MCF 10A (cell line): ENCODE measurements around the gene NAV1. TPM values are rescaled to one million over a fixed set of nuclear protein-coding genes. Genes with fewer than 3 reads are reported as not detected.

Source experiments
- BruUV-seq: library from RNA; stranded (reverse); fragments of 400-500 nt; replicated peaks from 2 replicates; lab custom pipeline; 2021; lab: Mats Ljungman, UMichigan
- CTCF ChIA-PET: fragments of 300-600 bp; sonication (Branson Sonifier 250); formaldehyde crosslinking; extraction: SDS; loops from one replicate; lab custom pipeline; 2021; ENCODE audit warnings: antibody characterized with exemption, inconsistent platforms; lab: Yijun Ruan, JAX
- POLR2A ChIA-PET: fragments of 300-600, 350-650 bp; sonication (Branson Sonifier 250); formaldehyde crosslinking; extraction: SDS; loops from one replicate; lab custom pipeline; 2020; ENCODE audit warnings: antibody characterized with exemption, inconsistent platforms; lab: Yijun Ruan, JAX
- DNase-seq: peaks from one replicate; pipeline ENCODE4 v3.0.0-alpha.2; 2018; ENCODE audit not compliant: unreplicated experiment
- H3K27ac Mint-ChIP-seq: one replicate; pipeline ENCODE4 v1.8.0; 2022; ENCODE audit warnings: mild to moderate bottlenecking, low read depth, mixed read lengths; ENCODE audit not compliant: unreplicated experiment
- H3K27me3 Mint-ChIP-seq: one replicate; pipeline ENCODE4 v1.8.0; 2022; ENCODE audit warnings: mixed read lengths; ENCODE audit not compliant: insufficient read depth, unreplicated experiment
- H3K36me3 Mint-ChIP-seq: one replicate; pipeline ENCODE4 v1.8.0; 2022; ENCODE audit warnings: mild to moderate bottlenecking, moderate library complexity, mixed read lengths; ENCODE audit not compliant: insufficient read depth, unreplicated experiment
- H3K4me1 Mint-ChIP-seq: one replicate; pipeline ENCODE4 v1.8.0; 2022; ENCODE audit warnings: mixed read lengths; ENCODE audit not compliant: insufficient read depth, unreplicated experiment
- H3K4me3 Mint-ChIP-seq: one replicate; pipeline ENCODE4 v1.8.0; 2022; ENCODE audit warnings: mild to moderate bottlenecking, moderate library complexity, mixed read lengths; ENCODE audit not compliant: unreplicated experiment
- H3K9me3 Mint-ChIP-seq: one replicate; pipeline ENCODE4 v1.8.0; 2022; ENCODE audit warnings: mixed read lengths; ENCODE audit not compliant: unreplicated experiment
- intact Hi-C: fragments of 100-400 bp; cut with micrococcal nuclease; formaldehyde crosslinking; loops from 2 replicates; pipeline ENCODE4 v1.14.1; 2022
- total RNA-seq: library from RNA; stranded (reverse); gene quantifications from 2 replicates; pipeline ENCODE4 v1.2.3, GENCODE V29; 2022
- TF ChIP-seq, protein P1 (sequence below): fragments of 200-600 bp; IDR thresholded peaks from one replicate; pipeline ENCODE4 v1.8.0; 2022; ENCODE audit warnings: antibody characterized with exemption, mild to moderate bottlenecking; ENCODE audit not compliant: unreplicated experiment

NAV1 gene
- total RNA-seq, 1 experiment from 2014 or later = 34.9 TPM

GRCh38 chr1:201551096-201551495 lies 12.2 kb downstream of the NAV1 start:
- ChIA-PET POLR2A (interaction anchor here (0.9 to 1.6 kb wide), 4 partner anchors 9 to 242 kb away, joined by 3 to 5 read pairs (median 3); no protein-coding TSS in a partner anchor), CTCF (interaction anchor here (0.6 to 3.0 kb wide), 14 partner anchors 9 to 242 kb away, joined by 3 to 21 read pairs (median 5); no protein-coding TSS in a partner anchor)
- intact Hi-C loops = no loop called here
- TF ChIP-seq, protein P1, sequence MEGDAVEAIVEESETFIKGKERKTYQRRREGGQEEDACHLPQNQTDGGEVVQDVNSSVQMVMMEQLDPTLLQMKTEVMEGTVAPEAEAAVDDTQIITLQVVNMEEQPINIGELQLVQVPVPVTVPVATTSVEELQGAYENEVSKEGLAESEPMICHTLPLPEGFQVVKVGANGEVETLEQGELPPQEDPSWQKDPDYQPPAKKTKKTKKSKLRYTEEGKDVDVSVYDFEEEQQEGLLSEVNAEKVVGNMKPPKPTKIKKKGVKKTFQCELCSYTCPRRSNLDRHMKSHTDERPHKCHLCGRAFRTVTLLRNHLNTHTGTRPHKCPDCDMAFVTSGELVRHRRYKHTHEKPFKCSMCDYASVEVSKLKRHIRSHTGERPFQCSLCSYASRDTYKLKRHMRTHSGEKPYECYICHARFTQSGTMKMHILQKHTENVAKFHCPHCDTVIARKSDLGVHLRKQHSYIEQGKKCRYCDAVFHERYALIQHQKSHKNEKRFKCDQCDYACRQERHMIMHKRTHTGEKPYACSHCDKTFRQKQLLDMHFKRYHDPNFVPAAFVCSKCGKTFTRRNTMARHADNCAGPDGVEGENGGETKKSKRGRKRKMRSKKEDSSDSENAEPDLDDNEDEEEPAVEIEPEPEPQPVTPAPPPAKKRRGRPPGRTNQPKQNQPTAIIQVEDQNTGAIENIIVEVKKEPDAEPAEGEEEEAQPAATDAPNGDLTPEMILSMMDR = no peak
- H3K4me1 Mint-ChIP-seq = no peaks in the 10 kb centered on the region
- no peaks in the 10 kb centered on the region for H3K36me3 Mint-ChIP-seq
- DNase-seq = no peak
- no TSS peak for BruUV-seq
- no peak overlapping the region for H3K4me3 Mint-ChIP-seq
- H3K27me3 Mint-ChIP-seq = no peaks in the 10 kb centered on the region
- no peak overlapping the region for H3K27ac Mint-ChIP-seq
- H3K9me3 Mint-ChIP-seq = no peaks in the 10 kb centered on the region

DNA sequence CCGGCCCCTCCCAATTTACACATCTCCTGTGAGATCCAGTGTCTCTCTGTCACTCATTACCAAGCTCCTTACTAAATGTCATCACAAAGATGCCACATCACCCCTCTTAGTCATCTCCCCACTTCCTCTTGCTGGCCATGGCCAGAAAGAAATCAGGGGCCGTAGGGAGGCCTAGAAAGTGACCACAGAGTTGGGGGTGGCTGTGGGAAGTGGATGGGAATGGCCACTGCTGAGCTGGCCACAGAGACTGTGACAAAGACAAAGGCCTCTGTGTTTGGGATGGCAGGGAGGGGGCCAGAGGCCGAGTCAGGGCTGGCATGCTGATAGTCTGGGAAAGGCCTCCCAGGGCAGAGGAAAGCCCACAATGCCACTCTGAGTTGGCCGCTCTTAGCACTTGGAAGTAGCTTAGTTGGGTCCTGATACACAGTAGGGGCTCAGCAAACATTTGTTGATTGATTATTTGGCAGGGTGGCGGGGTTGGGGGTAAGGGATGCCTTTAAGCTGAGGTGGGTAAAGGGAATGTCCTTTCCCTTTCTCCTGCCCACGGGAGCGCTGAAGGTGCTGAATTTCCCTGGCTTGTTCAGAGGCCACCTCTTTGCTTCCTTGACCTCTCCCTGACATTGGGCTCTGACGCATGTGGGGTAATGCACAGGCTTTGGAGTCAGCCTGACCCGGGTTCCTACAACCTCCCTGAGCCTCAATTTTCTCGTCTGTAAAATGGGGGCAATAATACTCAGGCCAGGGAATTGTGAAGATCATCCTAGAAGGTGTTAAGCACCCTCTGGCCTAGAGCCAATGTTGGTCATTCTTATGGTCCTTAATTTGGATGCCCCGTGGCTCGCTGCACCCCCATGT lies 13.2 kb downstream of the NAV1 start:
- no peaks in the 10 kb centered on the region for H3K36me3 Mint-ChIP-seq
- H3K4me1 Mint-ChIP-seq = no peaks in the 10 kb centered on the region
- POLR2A ChIA-PET = interaction anchor here (0.9 to 1.6 kb wide), 3 partner anchors 10 to 241 kb away, joined by 3 to 5 read pairs (median 3); no protein-coding TSS in a partner anchor
- intact Hi-C loops = no loop called here
- BruUV-seq = no TSS peak
- TF ChIP-seq, protein P1 = no peak
- no peak overlapping the region for H3K27ac Mint-ChIP-seq
- H3K4me3 Mint-ChIP-seq = no peak overlapping the region
- no peak for DNase-seq
- H3K27me3 Mint-ChIP-seq = no peaks in the 10 kb centered on the region
- no peaks in the 10 kb centered on the region for H3K9me3 Mint-ChIP-seq
- CTCF ChIA-PET = interaction anchor here (1.1 to 3.0 kb wide), 12 partner anchors 8 to 241 kb away, joined by 3 to 21 read pairs (median 7); no protein-coding TSS in a partner anchor

GRCh38 chr1:201552941-201553351 lies 14.0 kb downstream of the NAV1 start:
- DNase-seq = no peak
- no peak overlapping the region for H3K27ac Mint-ChIP-seq
- no TSS peak for BruUV-seq
- no peaks in the 10 kb centered on the region for H3K9me3 Mint-ChIP-seq
- POLR2A ChIA-PET = interaction anchor here (0.7 to 1.4 kb wide), 3 partner anchors 39 to 114 kb away, joined by 3 to 4 read pairs (median 3); no protein-coding TSS in a partner anchor
- TF ChIP-seq, protein P1 = no peak
- intact Hi-C loops = no loop called here
- CTCF ChIA-PET = interaction anchor here (1.3 to 15.8 kb wide), 3 partner anchors 108 to 240 kb away, joined by 3 to 779 read pairs (median 4); no protein-coding TSS in a partner anchor
- H3K36me3 Mint-ChIP-seq = no peaks in the 10 kb centered on the region
- no peaks in the 10 kb centered on the region for H3K27me3 Mint-ChIP-seq
- H3K4me1 Mint-ChIP-seq = peaks cover 8% of the 10 kb centered on the region
- H3K4me3 Mint-ChIP-seq = no peak overlapping the region
